Epithelial cell of esophagus (primary cell): ENCODE data around the gene MACIR.

Experiments used
- DNase-seq: peaks from one replicate; pipeline ENCODE4 v3.0.0; 2010; ENCODE audit warnings: low read depth
- H3K4me3 ChIP-seq: 2 replicates; pipeline ENCODE4 v1.5.1; 2011; ENCODE audit warnings: mild to moderate bottlenecking, low read length, control low read depth
- CTCF ChIP-seq: IDR thresholded peaks from 2 replicates; pipeline ENCODE4 v1.5.1; 2011; ENCODE audit warnings: low read depth, mild to moderate bottlenecking, low read length, control low read depth, inconsistent platforms; ENCODE audit not compliant: insufficient read depth; ENCODE audit errors: missing control alignments

MACIR gene

GRCh38 chr5:103228588-103228987 lies 30.0 kb upstream of the MACIR start:
- H3K4me3 ChIP-seq, result no peak overlapping the region
- TF ChIP-seq CTCF, result no peak
- no peak for DNase-seq

- DNase-seq, result peak; percentile 60
- no peak overlapping the region for H3K4me3 ChIP-seq
- TF ChIP-seq CTCF, result peak; percentile 88
Measured at GRCh38 chr5:103232393-103232999, 26.1 kb upstream of the MACIR start.

GRCh38 chr5:103234239-103234975 lies 24.2 kb upstream of the MACIR start:
- H3K4me3 ChIP-seq, result no peak overlapping the region
- no peak for DNase-seq
- TF ChIP-seq CTCF, result no peak

- TF ChIP-seq CTCF, result no peak
- no peak overlapping the region for H3K4me3 ChIP-seq
- no peak for DNase-seq
Measured at GRCh38 chr5:103235891-103236290, 22.7 kb upstream of the MACIR start.

GRCh38 chr5:103237778-103238177 lies 20.8 kb upstream of the MACIR start:
- TF ChIP-seq CTCF, result no peak
- no peak for DNase-seq
- H3K4me3 ChIP-seq, result no peak overlapping the region

GRCh38 chr5:103243665-103244064 lies 14.9 kb upstream of the MACIR start:
- no peak for TF ChIP-seq CTCF
- H3K4me3 ChIP-seq, result no peak overlapping the region
- DNase-seq, result no peak

GRCh38 chr5:103244398-103244797 lies 14.2 kb upstream of the MACIR start:
- H3K4me3 ChIP-seq, result no peak overlapping the region
- DNase-seq, result no peak
- TF ChIP-seq CTCF, result no peak
